DMS53 (cell line): Measurements from ENCODE around the gene STAT5A.
"Not testable (repeated sequence)": the region's sequence is repeated elsewhere in the genome, so short reads cannot be mapped to it uniquely, and the experiment has no call there.

Source experiments
- DNase-seq: peaks from one replicate; lab custom pipeline; 2025; lab: John Stamatoyannopoulos, UW

The STAT5A gene

DNA sequence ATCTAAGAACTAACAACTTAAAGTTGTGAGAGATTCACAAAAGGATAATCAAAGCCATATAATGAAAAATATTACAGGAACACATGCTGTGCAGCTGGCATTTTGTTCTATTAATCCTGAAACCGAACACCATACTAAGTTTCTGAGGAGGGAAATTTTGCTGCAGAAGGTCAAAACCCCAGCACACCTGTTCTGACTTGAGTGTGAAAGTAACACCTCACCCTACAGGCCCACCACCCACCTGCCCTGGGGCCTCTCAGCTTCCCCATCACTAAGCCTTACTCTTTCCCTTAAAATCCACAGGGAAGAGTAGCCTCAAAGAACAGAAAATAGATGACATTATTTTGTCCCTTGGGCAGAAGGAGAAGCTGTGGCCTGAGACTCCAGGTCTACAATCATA lies 44.8 kb downstream of the STAT5A start:
- DNase-seq, result no peak

DNA sequence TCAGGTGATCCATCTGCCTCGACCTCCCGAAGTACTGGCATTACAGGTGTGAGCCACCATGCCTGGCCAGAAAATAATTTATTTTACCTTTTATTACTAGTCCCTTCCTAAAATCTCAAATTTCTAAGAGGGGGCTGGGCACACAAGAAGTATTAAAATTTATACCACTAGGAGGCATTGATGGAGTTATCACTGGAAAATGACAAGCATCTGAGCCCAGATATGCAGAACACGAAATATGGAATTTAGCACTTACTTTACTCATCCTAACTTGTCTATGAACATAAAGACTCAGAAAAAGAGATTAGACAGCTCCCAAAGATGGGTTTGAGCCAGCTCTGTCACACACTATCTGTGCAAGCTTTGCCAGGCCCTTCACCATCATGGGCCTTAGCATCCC lies 46.4 kb downstream of the STAT5A start:
- DNase-seq, result no peak

DNA sequence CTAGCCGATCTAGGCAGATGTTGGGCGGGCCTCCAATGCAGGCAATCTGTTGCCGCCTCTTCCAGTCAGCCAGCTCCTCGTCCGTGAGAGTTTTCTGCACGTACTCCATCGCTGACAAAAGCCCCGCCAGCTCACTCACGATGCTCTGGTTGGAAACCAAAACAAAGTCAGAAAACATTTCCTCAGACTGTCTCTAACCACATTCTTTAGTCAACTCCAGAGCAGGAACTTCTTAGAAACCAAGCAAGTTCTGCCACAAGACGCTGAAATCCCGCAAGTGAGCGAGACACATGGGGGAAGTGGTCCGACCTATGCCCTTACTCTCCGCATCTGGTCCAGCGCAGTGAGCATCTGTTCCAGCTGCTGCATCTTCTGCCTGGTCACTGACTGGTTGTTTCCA lies 49.1 kb downstream of the STAT5A start:
- no peak for DNase-seq

DNA sequence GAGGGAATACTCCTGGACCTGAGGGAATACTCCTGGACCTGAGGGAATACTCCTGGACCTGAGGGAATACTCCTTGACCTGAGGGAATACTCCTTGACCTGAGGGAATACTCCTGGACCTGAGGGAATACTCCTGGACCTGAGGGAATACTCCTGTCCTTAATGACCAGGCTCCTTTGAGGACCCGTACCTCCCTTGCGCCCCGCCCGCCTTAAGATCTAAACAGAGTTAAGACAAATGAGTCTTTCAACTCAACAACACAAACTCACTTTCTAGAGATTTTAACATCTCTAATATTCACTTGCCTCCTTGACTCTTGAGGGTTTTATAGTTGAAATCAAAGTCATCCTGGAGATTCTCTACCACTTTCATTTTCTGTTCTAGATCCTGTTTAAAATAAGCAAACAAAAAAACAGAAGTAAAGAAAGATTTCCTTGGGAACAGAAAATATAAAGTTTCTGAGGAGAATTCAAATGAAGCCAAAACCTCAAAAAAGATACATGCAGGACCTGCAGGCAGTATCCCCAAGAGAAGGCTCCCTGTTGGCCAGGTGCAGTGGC lies 50.2 kb downstream of the STAT5A start:
- DNase-seq, result no peak

DNA sequence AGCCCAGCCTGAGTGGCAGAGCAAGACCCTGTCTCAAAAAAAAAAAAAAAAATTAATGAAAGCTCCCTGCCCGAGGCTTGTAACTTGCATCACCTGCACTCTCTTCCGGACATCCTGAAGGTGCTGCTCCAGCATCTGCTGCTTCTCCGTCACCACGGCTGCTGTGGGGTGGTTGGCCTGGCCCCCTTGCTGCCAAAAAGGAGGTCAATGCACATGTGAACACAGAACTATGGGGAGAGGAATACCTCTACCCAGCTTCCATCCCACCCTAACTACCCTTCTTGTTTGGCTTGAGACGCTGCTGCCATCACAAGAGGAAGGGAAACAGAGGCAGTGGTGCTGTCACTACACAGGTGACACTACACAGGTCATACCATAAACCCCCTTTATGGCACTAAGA lies 50.9 kb downstream of the STAT5A start:
- no peak for DNase-seq

DNA sequence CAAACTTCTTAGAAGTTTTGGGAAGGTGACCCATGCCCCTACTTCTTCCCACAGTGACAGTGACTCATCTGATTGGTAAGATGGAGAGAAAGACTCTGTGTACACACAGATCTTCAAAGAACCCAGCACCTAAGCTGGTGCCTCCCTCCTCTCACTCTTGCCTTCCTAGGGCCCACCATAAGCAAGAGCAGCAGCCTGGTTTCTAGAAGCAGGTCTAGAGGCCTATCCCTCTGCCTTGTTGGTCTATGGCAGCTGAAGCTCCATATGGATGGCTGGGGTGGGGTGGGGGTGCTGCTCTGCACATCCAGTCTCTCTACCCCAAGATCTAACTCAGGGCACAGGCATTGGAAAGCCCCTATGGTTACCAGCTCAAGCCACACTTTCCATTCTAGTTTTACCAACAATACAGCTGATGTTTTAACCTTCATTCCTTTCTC lies 52.4 kb downstream of the STAT5A start:
- DNase-seq, result no peak

DNA sequence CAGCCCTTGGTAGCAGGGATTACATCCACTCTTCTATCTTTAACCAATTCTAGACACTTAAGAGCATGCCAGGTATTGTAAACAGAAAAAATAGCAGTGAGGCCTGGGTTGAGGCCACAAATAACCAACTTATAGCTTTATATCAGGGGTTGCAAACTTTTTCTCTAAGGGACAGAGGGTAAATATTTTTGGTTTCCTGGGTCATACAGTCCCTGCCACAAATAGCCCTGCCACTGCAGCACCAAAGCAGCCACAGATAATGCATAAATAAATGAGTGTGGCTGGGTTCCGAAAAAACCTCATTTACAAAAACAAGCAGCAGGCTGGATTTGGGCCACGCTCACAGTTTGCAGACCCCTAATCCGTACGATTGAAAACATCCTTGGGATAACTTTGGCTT lies 53.3 kb downstream of the STAT5A start:
- no peak for DNase-seq

DNA sequence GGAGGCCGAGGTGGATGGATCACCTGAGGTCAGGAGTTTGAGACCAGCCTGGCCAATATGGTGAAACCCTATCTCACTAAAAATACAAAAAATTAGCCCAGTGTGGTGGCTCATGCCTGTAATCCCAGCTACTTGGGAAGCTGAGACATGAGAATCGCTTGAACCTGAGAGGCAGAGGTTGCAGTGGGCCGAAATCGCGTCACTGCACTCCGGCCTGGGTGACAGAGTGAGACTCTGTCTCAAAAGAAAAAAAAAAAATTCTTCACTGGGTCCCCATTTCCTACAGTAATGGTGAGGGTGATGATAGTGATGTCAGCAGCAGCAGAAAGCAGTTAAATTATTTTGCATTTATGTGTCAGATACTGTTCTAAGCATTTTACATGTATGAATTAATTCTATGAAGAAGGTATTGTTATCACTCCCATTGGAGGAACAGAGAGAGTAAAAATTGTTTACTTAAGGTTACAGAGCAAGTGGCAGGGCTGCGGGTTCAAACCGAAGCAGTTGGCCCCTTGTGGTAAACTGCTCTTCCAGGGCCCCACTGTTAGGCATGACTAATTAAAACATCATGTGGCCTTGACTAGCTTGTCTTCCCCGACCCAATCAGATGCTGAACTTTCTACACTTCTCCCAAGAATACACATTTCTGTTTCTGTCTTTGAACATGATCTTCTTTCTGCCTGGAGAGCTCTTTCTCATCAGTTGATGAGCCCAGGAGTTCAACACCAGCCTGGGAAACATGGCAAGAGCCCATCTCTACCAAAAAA lies 54.1 kb downstream of the STAT5A start:
- DNase-seq, result no peak

DNA sequence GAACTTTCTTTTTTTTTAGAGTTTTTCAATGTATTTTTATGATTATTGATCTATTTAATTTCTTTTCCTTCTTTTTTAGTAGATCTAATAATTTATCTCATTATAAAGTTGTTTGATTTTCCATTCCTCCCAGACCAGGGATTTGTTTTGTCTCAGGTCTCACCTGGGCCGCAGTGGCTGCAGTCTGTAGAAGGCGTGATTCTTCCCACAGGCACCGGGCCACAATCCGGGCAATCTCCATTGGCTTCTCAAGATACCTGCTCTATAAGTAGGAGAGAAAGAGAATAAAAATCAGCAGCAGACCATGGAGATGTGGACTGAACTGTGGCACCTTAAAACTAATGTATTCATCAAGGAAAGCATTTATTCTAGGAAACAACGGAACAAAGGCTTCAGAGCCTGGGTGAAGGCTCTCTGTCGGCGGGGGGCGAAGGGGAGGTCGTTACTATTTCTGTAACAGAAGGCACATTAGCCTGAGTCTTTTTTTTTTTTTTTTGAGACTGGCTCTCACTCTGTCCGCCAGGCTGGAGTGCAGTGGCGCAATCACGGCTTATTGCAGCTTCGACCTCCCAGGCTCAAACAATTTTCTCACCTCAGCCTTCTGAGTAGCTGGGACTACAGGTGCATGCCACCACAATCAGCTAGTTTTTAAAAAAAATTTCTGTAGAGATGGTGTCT lies 57.2 kb downstream of the STAT5A start:
- no peak for DNase-seq

DNA sequence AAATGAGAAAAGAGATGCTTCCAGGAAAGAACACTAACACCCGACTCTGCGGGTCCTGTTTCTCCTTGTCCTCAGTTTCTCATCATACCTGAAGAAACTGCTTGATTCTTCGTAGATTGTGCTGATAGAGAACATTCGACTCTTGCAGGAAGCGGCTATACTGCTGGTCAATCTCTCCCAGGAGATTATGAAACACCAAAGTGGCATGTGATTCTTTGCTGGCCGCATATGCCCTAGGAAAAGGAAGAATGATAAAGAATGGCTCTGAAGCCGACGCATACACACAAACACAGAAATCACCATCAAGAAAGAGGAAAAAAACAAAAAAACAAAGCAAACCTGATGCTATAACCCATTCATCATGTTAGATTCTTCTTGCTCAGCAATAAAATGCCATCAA lies 58.2 kb downstream of the STAT5A start:
- DNase-seq, result no peak

DNA sequence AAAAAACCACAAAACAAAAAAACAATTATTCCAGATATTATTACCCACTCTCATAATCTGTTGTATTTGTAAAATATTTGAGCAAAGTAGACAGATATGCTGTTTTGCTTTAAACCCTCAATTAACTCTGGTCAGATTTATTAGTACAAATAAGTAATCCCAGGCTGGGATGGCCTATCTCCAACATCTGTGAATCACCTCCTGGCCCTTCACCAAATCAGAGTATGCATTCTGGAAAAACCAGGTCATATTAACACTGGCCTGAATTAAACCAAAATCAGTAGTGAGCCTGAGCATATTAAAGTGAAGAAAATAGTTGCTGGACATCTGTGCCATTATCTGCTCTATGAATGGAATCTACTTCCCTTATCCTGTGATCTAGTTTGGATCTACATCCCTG lies 58.9 kb downstream of the STAT5A start:
- DNase-seq, result no peak

DNA sequence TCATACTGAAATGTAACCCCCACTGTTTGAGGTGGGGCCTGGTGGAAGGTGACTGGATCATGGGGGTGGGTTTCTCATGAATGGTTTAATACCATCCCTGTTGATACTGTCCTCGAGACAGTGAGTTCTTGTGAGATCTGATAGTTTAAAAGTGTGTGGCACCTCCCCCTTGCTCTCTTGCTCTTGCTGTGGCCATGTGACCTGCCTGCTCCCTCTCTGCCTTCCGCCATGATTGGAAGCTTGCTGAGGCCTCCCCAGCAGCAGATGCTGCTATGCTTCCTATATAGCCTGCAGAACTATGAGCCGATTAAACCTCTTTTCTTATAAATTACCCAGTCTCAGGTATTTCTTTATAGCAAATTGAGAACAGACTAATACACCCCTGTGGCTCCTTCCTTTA lies 59.3 kb downstream of the STAT5A start:
- DNase-seq, result no peak

DNA sequence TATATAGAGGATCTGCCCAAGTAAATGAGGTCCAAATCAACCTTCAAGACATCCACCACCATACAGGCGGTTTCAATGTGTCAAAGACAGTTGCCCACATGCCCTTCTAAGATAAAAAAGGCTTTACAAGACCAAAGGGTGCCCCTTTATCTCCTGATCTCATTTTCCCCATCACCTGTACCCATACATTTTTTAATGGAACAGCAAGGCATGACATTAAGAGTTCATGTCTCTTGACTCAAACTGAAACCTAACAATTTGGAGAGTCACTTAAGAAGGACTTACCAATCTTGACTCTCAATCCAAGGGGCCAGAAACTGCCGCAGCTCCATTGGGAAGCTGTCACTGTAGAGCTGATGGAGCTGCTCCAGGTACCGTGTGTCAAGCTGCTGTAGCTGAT lies 59.8 kb downstream of the STAT5A start:
- DNase-seq, result no peak

DNA sequence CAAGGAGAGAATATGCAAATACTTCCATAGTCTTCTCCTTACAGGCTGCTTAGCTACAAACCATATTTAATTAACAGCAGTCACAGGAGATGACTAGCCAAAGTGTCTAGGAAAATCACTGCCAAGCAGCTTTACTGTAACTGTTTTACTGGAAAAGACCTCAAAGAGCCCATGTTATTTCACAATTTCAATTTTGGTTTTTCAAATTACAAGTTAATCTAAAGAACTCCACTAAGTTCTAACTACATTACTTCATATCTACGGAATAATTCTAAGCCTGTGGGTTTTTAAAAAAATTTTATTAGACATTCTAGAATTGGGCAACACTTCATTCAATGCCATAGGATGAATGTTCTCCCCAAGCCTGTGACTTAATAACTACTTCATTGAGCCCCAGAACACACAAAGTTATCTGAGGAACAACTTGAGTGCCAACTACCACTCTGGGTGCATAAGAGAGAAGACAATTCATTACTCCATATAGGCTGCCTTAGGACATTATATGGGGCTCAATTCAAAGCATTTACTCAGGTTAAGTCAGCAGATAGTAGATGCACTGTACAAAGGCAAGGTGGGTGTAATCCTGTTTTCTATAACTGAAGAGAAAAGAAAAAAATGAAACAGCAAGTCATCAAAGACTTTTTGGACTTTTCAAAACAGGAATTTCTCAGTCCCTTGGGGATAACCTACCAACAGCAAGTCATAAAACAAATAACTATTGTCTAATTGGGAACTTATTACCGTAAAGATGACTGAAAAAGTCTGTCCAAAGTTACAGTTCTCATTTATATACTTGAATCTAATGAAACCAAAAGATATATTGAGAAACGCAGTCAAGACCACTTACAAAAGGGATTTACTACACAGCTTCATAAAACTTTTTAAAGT lies 66.9 kb downstream of the STAT5A start:
- no peak for DNase-seq

DNA sequence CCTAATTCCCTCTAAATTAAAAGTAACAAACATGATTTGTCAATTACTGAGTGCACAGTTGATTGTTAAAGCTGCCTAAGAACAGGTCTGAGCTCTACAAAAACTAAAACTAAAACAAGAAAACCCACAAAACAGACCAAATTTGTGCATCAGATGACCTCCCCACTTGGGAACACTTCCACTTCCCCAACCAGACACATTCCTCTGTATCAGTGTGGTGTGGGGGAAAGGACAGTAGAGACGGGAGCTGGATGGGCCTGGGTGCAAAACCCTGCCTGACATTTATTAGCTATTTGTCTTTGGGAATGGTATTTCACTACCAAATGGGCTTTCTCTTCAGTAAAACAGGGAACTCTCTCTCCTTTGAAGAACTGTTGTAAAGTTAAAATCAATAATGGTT lies 70.1 kb downstream of the STAT5A start:
- no peak for DNase-seq

DNA sequence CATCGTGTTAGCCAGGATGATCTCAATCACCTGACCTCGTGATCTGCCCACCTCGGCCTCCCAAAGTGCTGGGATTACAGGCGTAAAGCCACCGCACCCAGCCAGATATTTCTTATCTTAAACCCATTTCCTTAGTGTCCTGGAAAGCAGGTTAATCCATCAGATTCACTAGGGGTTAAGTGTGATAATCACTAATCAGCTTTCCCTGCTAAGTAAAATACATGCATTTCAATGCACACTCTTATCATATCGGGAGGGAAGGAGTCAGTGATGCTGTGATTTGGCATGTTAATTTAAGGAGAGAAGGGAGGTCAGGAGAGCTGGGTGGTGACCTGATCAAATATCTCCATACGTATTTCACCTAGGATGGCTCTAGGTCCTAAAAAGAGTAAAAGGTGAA lies 70.8 kb downstream of the STAT5A start:
- no peak for DNase-seq

DNA sequence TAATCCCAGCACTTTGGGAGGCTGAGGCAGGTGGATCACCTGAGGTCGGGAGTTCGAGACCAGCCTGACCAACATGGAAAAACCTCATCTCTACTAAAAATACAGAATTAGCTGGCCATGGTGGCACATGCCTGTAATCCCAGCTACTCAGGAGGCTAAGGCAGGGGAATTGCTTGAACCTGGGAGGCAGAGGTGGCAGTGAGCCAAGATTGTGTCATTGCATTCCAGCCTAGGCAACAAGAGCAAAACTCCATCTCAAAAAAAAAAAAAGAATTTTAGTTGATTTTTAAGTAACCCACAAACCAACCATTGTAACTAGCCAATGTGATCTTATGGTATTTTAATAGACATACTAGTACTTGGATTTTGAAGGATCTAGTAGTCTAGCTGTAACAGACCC lies 72.1 kb downstream of the STAT5A start:
- not testable (repeated sequence) for DNase-seq
